Upper lobe of left lung (tissue), 4 donors: Measurements from ENCODE around the gene EYA4.

ENCODE experiments used
- CTCF ChIP-seq, 6 experiments: fragments of 450-650 bp in 4 of 6; fragments of 200-600 bp in 2 of 6; sonication (generic) in 2 of 6; IDR thresholded peaks; one replicate each; pipeline ENCODE4 v1.5.1; 2016 to 2019; ENCODE audit warnings: antibody characterized with exemption in 6 of 6
- POLR2A ChIP-seq, 4 donors: fragments of 450-650 bp; IDR thresholded peaks; one replicate each; pipeline ENCODE4 v1.5.1; 2016 to 2017; ENCODE audit warnings: antibody characterized with exemption in 4 of 4, mild to moderate bottlenecking in 2 of 4
- POLR2AphosphoS5 ChIP-seq, 2 donors: sonication (generic); formaldehyde crosslinking; IDR thresholded peaks; one replicate each; pipeline ENCODE4 v1.5.1; 2017; ENCODE audit warnings: antibody characterized with exemption in 2 of 2

GRCh38 chr6:133241901-133242636 lies 912 bp downstream of the EYA4 start:
- no peak for TF ChIP-seq POLR2AphosphoS5 (IDR thresholded peaks at IDR 0.05)
- no peak for TF ChIP-seq CTCF (IDR thresholded peaks at IDR 0.05)
- TF ChIP-seq POLR2A (IDR thresholded peaks at IDR 0.05) = no peak
